Activated gamma-delta T cell (primary cell): Measurements from ENCODE around the gene DHX35.
"Not testable (repeated sequence)": the region's sequence is repeated elsewhere in the genome, so short reads cannot be mapped to it uniquely, and the experiment has no call there.

ENCODE experiments used
- DNase-seq: peaks from one replicate; lab custom pipeline; 2025; lab: John Stamatoyannopoulos, UW

Gene DHX35

GRCh38 chr20:38940644-38941043 lies 21.5 kb upstream of the DHX35 start:
- DNase-seq, result no peak

GRCh38 chr20:38941726-38942389 lies 20.3 kb upstream of the DHX35 start:
- no peak for DNase-seq

GRCh38 chr20:38945012-38945411 lies 17.1 kb upstream of the DHX35 start:
- DNase-seq, result no peak

- no peak for DNase-seq
These were observed 15.3 kb upstream of the DHX35 start for GRCh38 chr20:38946836-38947235.

GRCh38 chr20:38947931-38948362 lies 14.2 kb upstream of the DHX35 start:
- DNase-seq, result no peak

GRCh38 chr20:38950254-38950653 lies 11.9 kb upstream of the DHX35 start:
- DNase-seq, result no peak

GRCh38 chr20:38951611-38952010 lies 10.5 kb upstream of the DHX35 start:
- DNase-seq, result no peak

GRCh38 chr20:38952153-38952552 lies 10.0 kb upstream of the DHX35 start:
- DNase-seq, result no peak

GRCh38 chr20:38953630-38954340 lies 8.4 kb upstream of the DHX35 start:
- DNase-seq, result no peak

GRCh38 chr20:38957235-38957876 lies 4.8 kb upstream of the DHX35 start:
- no peak for DNase-seq

GRCh38 chr20:38957915-38958485 lies 4.1 kb upstream of the DHX35 start:
- DNase-seq, result no peak

- not testable (repeated sequence) for DNase-seq
These were observed 1.9 kb upstream of the DHX35 start for GRCh38 chr20:38960187-38960687.

GRCh38 chr20:38961530-38962043 lies 557 bp upstream of the DHX35 start:
- DNase-seq, result no peak

GRCh38 chr20:38962928-38963401 lies 821 bp downstream of the DHX35 start:
- no peak for DNase-seq

GRCh38 chr20:38963745-38964144 lies 1.6 kb downstream of the DHX35 start:
- no peak for DNase-seq

- DNase-seq, result no peak
These were observed 3.1 kb downstream of the DHX35 start for GRCh38 chr20:38965264-38965663.

- no peak for DNase-seq
These were observed 5.9 kb downstream of the DHX35 start for GRCh38 chr20:38968090-38968489.

GRCh38 chr20:38969708-38970107 lies 7.6 kb downstream of the DHX35 start:
- DNase-seq, result no peak

- DNase-seq, result no peak
These were observed 8.2 kb downstream of the DHX35 start for GRCh38 chr20:38970302-38970701.

GRCh38 chr20:38973107-38973506 lies 11.0 kb downstream of the DHX35 start:
- DNase-seq, result no peak

- no peak for DNase-seq
These were observed 11.5 kb downstream of the DHX35 start for GRCh38 chr20:38973645-38974044.

- DNase-seq, result no peak
These were observed 13.5 kb downstream of the DHX35 start for GRCh38 chr20:38975539-38976120.
